Measurements from ENCODE around the gene LYPD4. TPM values are rescaled to one million over a fixed set of nuclear protein-coding genes. Genes with fewer than 3 reads are reported as not detected.

The LYPD4 gene
- polyA plus RNA-seq, 1 experiment = not detected

GRCh38 chr19:41849067-41849466 is 4.6 kb upstream of the LYPD4 start:
- DNase-seq (ENCODE audit: low read depth) = no peak
- no peaks in the 10 kb centered on the region for H3K36me3 ChIP-seq (ENCODE audit: control insufficient read depth, insufficient read depth, low read length)
- H3K4me3 ChIP-seq (ENCODE audit: low read depth, low read length) = no peak overlapping the region
- CTCF ChIA-PET = interaction anchor here (1.9 to 3.0 kb wide), 2 partner anchors 14 to 54 kb away, joined by 5 to 18 read pairs; no protein-coding TSS in a partner anchor
- H3K27me3 ChIP-seq (ENCODE audit: control insufficient read depth, insufficient read depth, low read length) = peaks cover 17% of the 10 kb centered on the region
- no peak for TF ChIP-seq CTCF (IDR thresholded peaks at IDR 0.05; ENCODE audit: insufficient read depth, low read depth, low read length)
- POLR2A ChIA-PET = no interaction called here

GRCh38 chr19:41848666-41849065 is 4.2 kb upstream of the LYPD4 start:
- no peak for TF ChIP-seq CTCF (IDR thresholded peaks at IDR 0.05; ENCODE audit: insufficient read depth, low read depth, low read length)
- no peaks in the 10 kb centered on the region for H3K36me3 ChIP-seq (ENCODE audit: control insufficient read depth, insufficient read depth, low read length)
- no peak for DNase-seq (ENCODE audit: low read depth)
- ChIA-PET POLR2A (no interaction called here), CTCF (interaction anchor here (1.9 to 3.0 kb wide), 2 partner anchors 13 to 54 kb away, joined by 5 to 18 read pairs; no protein-coding TSS in a partner anchor)
- H3K4me3 ChIP-seq (ENCODE audit: low read depth, low read length) = no peak overlapping the region
- H3K27me3 ChIP-seq (ENCODE audit: control insufficient read depth, insufficient read depth, low read length) = peaks cover 13% of the 10 kb centered on the region

DNA sequence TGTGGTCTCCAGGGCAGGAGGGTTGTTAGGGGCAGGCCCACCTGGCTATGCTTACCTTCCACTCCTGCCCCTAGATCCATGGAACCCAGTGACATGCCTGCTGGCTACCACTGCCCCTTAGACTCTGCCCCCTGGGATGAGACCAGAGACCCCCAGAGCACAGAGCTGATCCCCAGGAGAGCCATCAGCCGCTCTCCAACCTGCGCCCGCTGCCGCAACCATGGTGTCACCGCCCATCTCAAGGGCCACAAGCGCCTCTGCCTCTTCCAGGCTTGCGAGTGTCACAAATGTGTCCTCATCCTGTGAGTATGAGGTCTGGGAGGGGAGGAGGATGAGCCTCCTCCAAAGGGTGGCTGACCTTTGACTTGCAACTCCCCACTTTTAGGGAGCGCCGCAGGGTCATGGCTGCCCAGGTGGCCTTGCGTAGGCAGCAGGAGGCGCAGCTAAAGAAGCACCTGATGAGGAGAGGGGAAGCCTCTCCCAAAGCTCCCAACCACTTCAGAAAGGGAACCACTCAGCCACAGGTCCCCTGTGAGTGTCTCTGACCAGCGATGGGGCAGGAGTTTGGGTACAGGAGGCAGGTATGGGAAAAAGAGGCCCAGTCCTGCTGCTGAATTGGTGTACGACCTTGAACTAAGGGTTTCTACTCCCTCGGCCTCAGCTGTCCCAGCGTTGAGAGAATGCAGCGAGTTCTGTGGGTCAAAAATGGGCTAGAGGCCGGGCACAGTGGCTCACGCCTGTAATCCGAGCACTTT is 3.0 kb upstream of the LYPD4 start:
- TF ChIP-seq CTCF (IDR thresholded peaks at IDR 0.05; ENCODE audit: insufficient read depth, low read depth, low read length) = no peak
- no peak for DNase-seq (ENCODE audit: low read depth)
- CTCF ChIA-PET = interaction anchor here (3.0 kb wide), 1 partner anchor 12 kb away, joined by 18 read pairs; no protein-coding TSS in a partner anchor
- no peaks in the 10 kb centered on the region for H3K36me3 ChIP-seq (ENCODE audit: control insufficient read depth, insufficient read depth, low read length)
- peaks cover 13% of the 10 kb centered on the region for H3K27me3 ChIP-seq (ENCODE audit: control insufficient read depth, insufficient read depth, low read length)
- POLR2A ChIA-PET = no interaction called here
- H3K4me3 ChIP-seq (ENCODE audit: low read depth, low read length) = no peak overlapping the region

- POLR2A ChIA-PET = no interaction called here
- CTCF ChIA-PET = interaction anchor here (2.0 kb wide), 1 partner anchor 9 kb away, joined by 8 read pairs; no protein-coding TSS in a partner anchor
- Histone ChIP-seq H3K36me3 (ENCODE audit: control insufficient read depth, insufficient read depth, low read length) (no peaks in the 10 kb centered on the region), H3K27me3 (ENCODE audit: control insufficient read depth, insufficient read depth, low read length) (peaks cover 3% of the 10 kb centered on the region; the same call in 1 of the 2 replicates), H3K4me3 (ENCODE audit: low read depth, low read length) (no peak overlapping the region)
- DNase-seq (ENCODE audit: low read depth) = no peak
- TF ChIP-seq CTCF (IDR thresholded peaks at IDR 0.05; ENCODE audit: insufficient read depth, low read depth, low read length) = no peak
Measured at GRCh38 chr19:41845051-41845590, 638 bp upstream of the LYPD4 start.

DNA sequence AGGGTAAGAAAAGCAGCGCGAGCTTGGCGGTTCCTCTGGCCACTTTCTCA is 343 bp upstream of the LYPD4 start, which contains the start of gene DMRTC2:
Gene DMRTC2 (plus strand): TSS at position 42 of the 50 bp plus-strand sequence. CDS start 2,387 bp downstream, outside the sequence.
- ChIA-PET POLR2A (no interaction called here), CTCF (interaction anchor here (2.0 kb wide), 1 partner anchor 9 kb away, joined by 8 read pairs; no protein-coding TSS in a partner anchor)
- peaks cover 3% of the 10 kb centered on the region; the same call in 1 of the 2 replicates for H3K27me3 ChIP-seq (ENCODE audit: control insufficient read depth, insufficient read depth, low read length)
- H3K36me3 ChIP-seq (ENCODE audit: control insufficient read depth, insufficient read depth, low read length) = no peaks in the 10 kb centered on the region
- DNase-seq (ENCODE audit: low read depth) = no peak
- no peak for TF ChIP-seq CTCF (IDR thresholded peaks at IDR 0.05; ENCODE audit: insufficient read depth, low read depth, low read length)
- no peak within 1 kb of the TSS for H3K4me3 ChIP-seq (ENCODE audit: low read depth, low read length)
